KMS-11 (cell line): ENCODE results near the gene EDIL3.
A peak's percentile ranks its signal among the peaks of the same experiment; 100 is the strongest.

ENCODE experiments used
- H2AFZ ChIP-seq: fragments of 200-600 bp; sonication (generic); 2 replicates; pipeline ENCODE4 v1.6.1; 2016; ENCODE audit warnings: antibody characterized with exemption, mixed run types, low read depth
- H3K27ac ChIP-seq: fragments of 200-600 bp; sonication (generic); 2 replicates; pipeline ENCODE4 v1.6.1; 2016; ENCODE audit warnings: mild to moderate bottlenecking, mixed run types
- H3K27me3 ChIP-seq: fragments of 200-600 bp; sonication (generic); 2 replicates; pipeline ENCODE4 v1.6.1; 2017; ENCODE audit warnings: mild to moderate bottlenecking, low read depth, mixed run types, moderate library complexity; ENCODE audit not compliant: insufficient read depth
- H3K36me3 ChIP-seq: fragments of 200-600 bp; sonication (generic); 2 replicates; pipeline ENCODE4 v1.6.1; 2017; ENCODE audit warnings: mild to moderate bottlenecking, mixed run types; ENCODE audit not compliant: insufficient read depth
- H3K4me1 ChIP-seq: fragments of 200-600 bp; sonication (generic); 2 replicates; pipeline ENCODE4 v1.6.1; 2016; ENCODE audit warnings: mild to moderate bottlenecking, low read depth, mixed run types; ENCODE audit not compliant: poor library complexity, severe bottlenecking
- H3K4me2 ChIP-seq: fragments of 200-600 bp; sonication (generic); 2 replicates; pipeline ENCODE4 v1.7.0; 2016; ENCODE audit warnings: mild to moderate bottlenecking, mixed run types
- H3K4me3 ChIP-seq: fragments of 200-600 bp; sonication (generic); IDR thresholded peaks from 2 replicates; pipeline ENCODE4 v1.6.1; 2017; ENCODE audit warnings: low read depth, low read length, mixed read lengths; ENCODE audit not compliant: insufficient read depth
- H3K79me2 ChIP-seq: fragments of 200-600 bp; sonication (generic); 2 replicates; pipeline ENCODE4 v1.6.1; 2016; ENCODE audit warnings: low read depth, mixed run types; ENCODE audit not compliant: insufficient read depth
- H3K9ac ChIP-seq: fragments of 200-600 bp; sonication (generic); 2 replicates; pipeline ENCODE4 v1.6.1; 2016; ENCODE audit warnings: mild to moderate bottlenecking, mixed run types
- H4K20me1 ChIP-seq: fragments of 200-600 bp; sonication (generic); 2 replicates; pipeline ENCODE4 v1.6.1; 2016; ENCODE audit warnings: mild to moderate bottlenecking, mixed run types; ENCODE audit not compliant: insufficient read depth
- TF ChIP-seq, protein P1 (sequence below): fragments of 200-600 bp; sonication (generic); conservative IDR thresholded peaks from 2 replicates; pipeline ENCODE4 v1.6.1; 2017; ENCODE audit warnings: low read depth, mild to moderate bottlenecking, antibody characterized with exemption, low read length, moderate library complexity, mixed read lengths

The EDIL3 gene

GRCh38 chr5:84384604-84385575 lies at the start of gene EDIL3:
Gene EDIL3 (minus strand): TSS chr5:84384880. CDS start chr5:84384374, 506 bp downstream.
- Histone ChIP-seq H3K4me1 (no peaks in the 10 kb centered on the region), H4K20me1 (no peaks in the 10 kb centered on the region), H3K79me2 (no peaks in the 10 kb centered on the region), H3K9ac (no peak within 1 kb of the TSS), H3K36me3 (no peaks in the 10 kb centered on the region), H3K27ac (no peak within 1 kb of the TSS), H3K27me3 (no peaks in the 10 kb centered on the region), H3K4me2 (peak within 1 kb of the TSS; percentile 71), H2AFZ (peak within 1 kb of the TSS; percentile 93), H3K4me3 (no peak within 1 kb of the TSS)
- TF ChIP-seq, protein P1, sequence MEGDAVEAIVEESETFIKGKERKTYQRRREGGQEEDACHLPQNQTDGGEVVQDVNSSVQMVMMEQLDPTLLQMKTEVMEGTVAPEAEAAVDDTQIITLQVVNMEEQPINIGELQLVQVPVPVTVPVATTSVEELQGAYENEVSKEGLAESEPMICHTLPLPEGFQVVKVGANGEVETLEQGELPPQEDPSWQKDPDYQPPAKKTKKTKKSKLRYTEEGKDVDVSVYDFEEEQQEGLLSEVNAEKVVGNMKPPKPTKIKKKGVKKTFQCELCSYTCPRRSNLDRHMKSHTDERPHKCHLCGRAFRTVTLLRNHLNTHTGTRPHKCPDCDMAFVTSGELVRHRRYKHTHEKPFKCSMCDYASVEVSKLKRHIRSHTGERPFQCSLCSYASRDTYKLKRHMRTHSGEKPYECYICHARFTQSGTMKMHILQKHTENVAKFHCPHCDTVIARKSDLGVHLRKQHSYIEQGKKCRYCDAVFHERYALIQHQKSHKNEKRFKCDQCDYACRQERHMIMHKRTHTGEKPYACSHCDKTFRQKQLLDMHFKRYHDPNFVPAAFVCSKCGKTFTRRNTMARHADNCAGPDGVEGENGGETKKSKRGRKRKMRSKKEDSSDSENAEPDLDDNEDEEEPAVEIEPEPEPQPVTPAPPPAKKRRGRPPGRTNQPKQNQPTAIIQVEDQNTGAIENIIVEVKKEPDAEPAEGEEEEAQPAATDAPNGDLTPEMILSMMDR: no peak

GRCh38 chr5:84433461-84433860 lies 48.8 kb upstream of the EDIL3 start:
- H3K36me3 ChIP-seq: no peaks in the 10 kb centered on the region
- H3K79me2 ChIP-seq: no peaks in the 10 kb centered on the region
- H2AFZ ChIP-seq: no peak overlapping the region
- H4K20me1 ChIP-seq: no peaks in the 10 kb centered on the region
- no peak overlapping the region for H3K4me3 ChIP-seq
- H3K4me1 ChIP-seq: no peaks in the 10 kb centered on the region
- no peak overlapping the region for H3K4me2 ChIP-seq
- no peaks in the 10 kb centered on the region for H3K27me3 ChIP-seq
- TF ChIP-seq, protein P1: no peak
- no peak overlapping the region for H3K27ac ChIP-seq
- no peak overlapping the region for H3K9ac ChIP-seq

DNA sequence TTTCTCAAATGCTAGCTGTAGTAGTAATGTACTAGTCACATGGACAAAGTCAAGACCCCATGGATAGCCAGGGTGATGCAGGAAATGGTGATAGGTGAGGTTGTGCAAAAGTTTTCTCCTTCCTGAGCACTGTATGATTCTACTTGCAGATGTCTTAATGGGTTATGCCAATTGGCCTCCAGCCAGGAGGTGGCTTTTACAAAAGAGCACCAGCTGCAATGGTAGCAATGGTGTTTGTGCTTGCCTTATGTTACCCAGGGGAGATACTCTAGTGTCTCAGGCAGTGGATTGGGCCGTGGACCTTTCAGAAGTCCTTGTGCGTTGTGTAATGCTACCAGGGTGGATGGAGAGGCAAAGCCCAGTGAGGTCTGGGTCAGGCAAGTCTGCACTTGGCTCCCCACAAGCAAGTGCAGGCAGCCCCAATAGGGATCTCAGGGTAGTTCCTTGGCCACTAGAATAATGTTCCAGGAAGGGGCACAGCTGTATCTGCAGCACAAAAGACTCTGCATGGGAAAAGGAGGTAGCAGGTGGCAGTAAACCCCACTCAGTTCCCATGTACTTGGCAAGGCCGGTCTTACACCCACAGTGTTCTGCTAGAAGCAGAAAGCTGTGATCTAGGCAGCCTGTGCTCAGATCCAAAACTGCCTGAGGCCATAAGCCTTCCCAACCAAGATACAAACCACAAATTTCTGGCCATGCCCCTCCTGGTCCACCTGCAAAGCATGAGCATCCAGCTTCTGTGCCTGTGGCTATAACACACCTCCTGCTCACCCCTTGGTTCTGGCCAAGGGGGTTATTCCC lies 46.4 kb upstream of the EDIL3 start:
- Histone ChIP-seq H4K20me1 (no peaks in the 10 kb centered on the region), H3K4me3 (no peak overlapping the region)
- TF ChIP-seq, protein P1: no peak

GRCh38 chr5:84430079-84430478 lies 45.4 kb upstream of the EDIL3 start:
- Histone ChIP-seq H3K36me3 (no peaks in the 10 kb centered on the region), H4K20me1 (no peaks in the 10 kb centered on the region), H3K27me3 (no peaks in the 10 kb centered on the region), H3K4me2 (no peak overlapping the region), H2AFZ (no peak overlapping the region), H3K4me3 (no peak overlapping the region), H3K9ac (no peak overlapping the region), H3K4me1 (no peaks in the 10 kb centered on the region), H3K79me2 (no peaks in the 10 kb centered on the region), H3K27ac (no peak overlapping the region)
- TF ChIP-seq, protein P1: no peak

More for the DNA sequence above, 46.4 kb upstream of the EDIL3 start:
- Histone ChIP-seq H3K36me3 (no peaks in the 10 kb centered on the region), H3K4me2 (no peak overlapping the region), H3K27ac (no peak overlapping the region), H2AFZ (no peak overlapping the region), H3K4me1 (no peaks in the 10 kb centered on the region), H3K9ac (no peak overlapping the region), H3K79me2 (no peaks in the 10 kb centered on the region), H3K27me3 (no peaks in the 10 kb centered on the region)
